Endodermal cell (in vitro differentiated cells): Measurements from ENCODE around the gene D2HGDH. TPM values are rescaled to one million over a fixed set of nuclear protein-coding genes. Genes with fewer than 3 reads are reported as not detected.

Experiments used
- DNase-seq: peaks from one replicate; pipeline ENCODE4 v3.0.0-alpha.2; 2017
- H3K27ac ChIP-seq: 2 replicates; pipeline ENCODE4 v1.5.1; 2013; ENCODE audit warnings: mild to moderate bottlenecking, low read depth, low read length, moderate library complexity
- H3K27me3 ChIP-seq: 2 replicates; pipeline ENCODE4 v1.6.1; 2013; ENCODE audit warnings: mild to moderate bottlenecking, low read length, moderate library complexity; ENCODE audit not compliant: insufficient read depth, control insufficient read depth, poor library complexity, severe bottlenecking
- H3K36me3 ChIP-seq: 2 replicates; pipeline ENCODE4 v1.7.0; 2013; ENCODE audit warnings: mild to moderate bottlenecking, low read length, moderate library complexity; ENCODE audit not compliant: control insufficient read depth, insufficient read depth
- H3K4me1 ChIP-seq: one replicate; pipeline ENCODE4 v1.7.0; 2013; ENCODE audit warnings: low read length; ENCODE audit not compliant: control insufficient read depth, insufficient read depth
- H3K4me3 ChIP-seq: 2 replicates; pipeline ENCODE4 v1.5.1; 2013; ENCODE audit warnings: mild to moderate bottlenecking, low read length, moderate library complexity
- H3K9ac ChIP-seq: 2 replicates; pipeline ENCODE4 v1.6.1; 2013; ENCODE audit warnings: mild to moderate bottlenecking, low read length, moderate library complexity; ENCODE audit not compliant: poor library complexity, severe bottlenecking; ENCODE audit errors: extremely low read depth
- H3K9me3 ChIP-seq: 2 replicates; pipeline ENCODE4 v1.6.1; 2013; ENCODE audit warnings: mild to moderate bottlenecking, low read length, moderate library complexity; ENCODE audit not compliant: control insufficient read depth
- H3K27ac Mint-ChIP-seq: 2 replicates; pipeline ENCODE4 v1.8.0; 2020; ENCODE audit warnings: mixed read lengths
- H3K27me3 Mint-ChIP-seq: 2 replicates; pipeline ENCODE4 v1.8.0; 2021; ENCODE audit warnings: mild to moderate bottlenecking, mixed read lengths; ENCODE audit not compliant: insufficient read depth
- H3K36me3 Mint-ChIP-seq: 2 replicates; pipeline ENCODE4 v1.8.0; 2020; ENCODE audit warnings: low read depth, mixed read lengths
- H3K4me1 Mint-ChIP-seq: 2 replicates; pipeline ENCODE4 v1.8.0; 2020; ENCODE audit warnings: mixed read lengths
- H3K4me3 Mint-ChIP-seq: 2 replicates; pipeline ENCODE4 v1.8.0; 2020; ENCODE audit warnings: mild to moderate bottlenecking, moderate library complexity, mixed read lengths
- H3K9me3 Mint-ChIP-seq: 2 replicates; pipeline ENCODE4 v1.8.0; 2020; ENCODE audit warnings: mild to moderate bottlenecking, mixed read lengths
- WGBS, 2 experiments: methylation state at CpG; one replicate each; pipeline versions ENCODE4 v1.1.5 to v1.1.7; 2013; ENCODE audit warnings: missing lambda C conversion rate in 2 of 2, mixed read lengths in 1 of 2; ENCODE audit not compliant: insufficient coverage in 1 of 2, insufficient read length in 1 of 2; 5-methylcytosine and 5-hydroxymethylcytosine counted together
- total RNA-seq, 2 donors: library from RNA; stranded (reverse); fragmentation: NEBNext Ultra II Directional in 1 of 2; extraction: Animal tissue kit (Norgen Biotek cat#: 25700) in 1 of 2; gene quantifications; 2 replicates in 1 of 2; 3 replicates in 1 of 2; pipeline ENCODE4 v1.2.1, GENCODE V29; 2021
- TF ChIP-seq, protein P1 (sequence below): fragments of 200-600 bp; sonication (generic); conservative IDR thresholded peaks from 2 replicates; pipeline ENCODE4 v1.5.0; 2021; ENCODE audit warnings: antibody characterized with exemption, mild to moderate bottlenecking

D2HGDH gene
- total RNA-seq, 2 donors from 2014 or later: 25.1 to 34.8 TPM

GRCh38 chr2:241689306-241689705, 45.1 kb upstream of the D2HGDH start:
- H3K4me1 Mint-ChIP-seq: no peaks in the 10 kb centered on the region
- Histone ChIP-seq H3K27me3 (no peaks in the 10 kb centered on the region), H3K9me3 (no peaks in the 10 kb centered on the region), H3K27ac (no peak overlapping the region), H3K4me1 (peaks cover 6% of the 10 kb centered on the region), H3K9ac (no peak overlapping the region), H3K36me3 (peaks cover 28% of the 10 kb centered on the region), H3K4me3 (no peak overlapping the region)
- H3K9me3 Mint-ChIP-seq: no peaks in the 10 kb centered on the region
- no peak overlapping the region for H3K27ac Mint-ChIP-seq
- peaks cover 21% of the 10 kb centered on the region for H3K36me3 Mint-ChIP-seq
- no peak for DNase-seq
- TF ChIP-seq, protein P1, sequence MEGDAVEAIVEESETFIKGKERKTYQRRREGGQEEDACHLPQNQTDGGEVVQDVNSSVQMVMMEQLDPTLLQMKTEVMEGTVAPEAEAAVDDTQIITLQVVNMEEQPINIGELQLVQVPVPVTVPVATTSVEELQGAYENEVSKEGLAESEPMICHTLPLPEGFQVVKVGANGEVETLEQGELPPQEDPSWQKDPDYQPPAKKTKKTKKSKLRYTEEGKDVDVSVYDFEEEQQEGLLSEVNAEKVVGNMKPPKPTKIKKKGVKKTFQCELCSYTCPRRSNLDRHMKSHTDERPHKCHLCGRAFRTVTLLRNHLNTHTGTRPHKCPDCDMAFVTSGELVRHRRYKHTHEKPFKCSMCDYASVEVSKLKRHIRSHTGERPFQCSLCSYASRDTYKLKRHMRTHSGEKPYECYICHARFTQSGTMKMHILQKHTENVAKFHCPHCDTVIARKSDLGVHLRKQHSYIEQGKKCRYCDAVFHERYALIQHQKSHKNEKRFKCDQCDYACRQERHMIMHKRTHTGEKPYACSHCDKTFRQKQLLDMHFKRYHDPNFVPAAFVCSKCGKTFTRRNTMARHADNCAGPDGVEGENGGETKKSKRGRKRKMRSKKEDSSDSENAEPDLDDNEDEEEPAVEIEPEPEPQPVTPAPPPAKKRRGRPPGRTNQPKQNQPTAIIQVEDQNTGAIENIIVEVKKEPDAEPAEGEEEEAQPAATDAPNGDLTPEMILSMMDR: no peak
- no peak overlapping the region for H3K4me3 Mint-ChIP-seq
- WGBS, 2 experiments: 87 to 93% methylated on average over 9 to 10 of the region's 10 CpGs
- no peaks in the 10 kb centered on the region for H3K27me3 Mint-ChIP-seq

GRCh38 chr2:241690202-241690717, 44.2 kb upstream of the D2HGDH start:
- 87 to 93% methylated on average over 5 to 6 of the region's 6 CpGs for WGBS, 2 experiments
- DNase-seq: no peak

GRCh38 chr2:241692448-241692847, 42.0 kb upstream of the D2HGDH start:
- H3K4me3 Mint-ChIP-seq: no peak overlapping the region

More at GRCh38 chr2:241690202-241690717, 44.2 kb upstream of the D2HGDH start:
- H3K9me3 Mint-ChIP-seq: no peaks in the 10 kb centered on the region
- Histone ChIP-seq H3K4me1 (peaks cover 6% of the 10 kb centered on the region), H3K27ac (no peak overlapping the region), H3K9me3 (no peaks in the 10 kb centered on the region), H3K27me3 (no peaks in the 10 kb centered on the region), H3K36me3 (peaks cover 22% of the 10 kb centered on the region), H3K9ac (no peak overlapping the region), H3K4me3 (no peak overlapping the region)
- H3K4me1 Mint-ChIP-seq: no peaks in the 10 kb centered on the region
- peaks cover 19% of the 10 kb centered on the region for H3K36me3 Mint-ChIP-seq
- TF ChIP-seq, protein P1: no peak
- H3K27ac Mint-ChIP-seq: no peak overlapping the region
- H3K27me3 Mint-ChIP-seq: no peaks in the 10 kb centered on the region
- H3K4me3 Mint-ChIP-seq: no peak overlapping the region

More at GRCh38 chr2:241692448-241692847, 42.0 kb upstream of the D2HGDH start:
- Mint-ChIP-seq H3K4me1 (no peaks in the 10 kb centered on the region), H3K36me3 (peaks cover 26% of the 10 kb centered on the region), H3K27ac (no peak overlapping the region), H3K27me3 (no peaks in the 10 kb centered on the region), H3K9me3 (no peaks in the 10 kb centered on the region)
- Histone ChIP-seq H3K27me3 (no peaks in the 10 kb centered on the region), H3K9me3 (no peaks in the 10 kb centered on the region), H3K4me1 (peaks cover 6% of the 10 kb centered on the region), H3K4me3 (no peak overlapping the region), H3K9ac (no peak overlapping the region), H3K27ac (no peak overlapping the region), H3K36me3 (peaks cover 19% of the 10 kb centered on the region)
- DNase-seq: no peak
- WGBS, 2 experiments: 92 to 100% methylated on average over 4 to 6 of the region's 6 CpGs
- TF ChIP-seq, protein P1: no peak
